ENCODE data around the gene ATAD3C. TPM values are rescaled to one million over a fixed set of nuclear protein-coding genes. Genes with fewer than 3 reads are reported as not detected.
"Not testable (repeated sequence)": the region's sequence is repeated elsewhere in the genome, so short reads cannot be mapped to it uniquely, and the experiment has no call there.

The ATAD3C gene
- polyA plus RNA-seq, 1 donor = 1.7 TPM

GRCh38 chr1:1472053-1472876, 22.8 kb downstream of the ATAD3C start:
- not testable (repeated sequence) for DNase-seq

- not testable (repeated sequence) for DNase-seq
Observed at GRCh38 chr1:1476011-1476410, 26.5 kb downstream of the ATAD3C start.

- no peak for DNase-seq
Observed at GRCh38 chr1:1477206-1477605, 27.7 kb downstream of the ATAD3C start.

- no peak for DNase-seq
Observed at GRCh38 chr1:1479547-1480487, 30.3 kb downstream of the ATAD3C start.

DNA sequence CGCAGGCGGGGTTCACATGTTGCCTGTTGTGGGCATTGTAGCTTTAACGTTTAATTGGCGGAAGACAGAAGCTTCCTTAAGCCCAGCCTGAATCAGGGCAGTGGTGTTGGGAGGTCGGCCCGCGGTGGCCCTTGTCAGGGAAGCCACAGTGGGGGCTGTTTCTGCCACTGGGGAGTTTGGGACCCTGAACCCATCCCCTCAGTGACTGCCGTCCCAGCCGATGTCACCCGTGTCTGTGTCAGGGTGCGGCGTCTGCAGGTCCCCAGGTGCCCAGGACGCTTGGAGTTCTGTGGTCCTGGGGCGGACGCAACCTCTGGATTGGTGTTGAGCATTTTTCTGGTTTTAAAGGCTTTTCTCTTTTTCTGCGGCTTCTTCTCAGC, 31.0 kb downstream of the ATAD3C start:
- DNase-seq = not testable (repeated sequence)

GRCh38 chr1:1481811-1482210, 32.3 kb downstream of the ATAD3C start:
- not testable (repeated sequence) for DNase-seq

DNA sequence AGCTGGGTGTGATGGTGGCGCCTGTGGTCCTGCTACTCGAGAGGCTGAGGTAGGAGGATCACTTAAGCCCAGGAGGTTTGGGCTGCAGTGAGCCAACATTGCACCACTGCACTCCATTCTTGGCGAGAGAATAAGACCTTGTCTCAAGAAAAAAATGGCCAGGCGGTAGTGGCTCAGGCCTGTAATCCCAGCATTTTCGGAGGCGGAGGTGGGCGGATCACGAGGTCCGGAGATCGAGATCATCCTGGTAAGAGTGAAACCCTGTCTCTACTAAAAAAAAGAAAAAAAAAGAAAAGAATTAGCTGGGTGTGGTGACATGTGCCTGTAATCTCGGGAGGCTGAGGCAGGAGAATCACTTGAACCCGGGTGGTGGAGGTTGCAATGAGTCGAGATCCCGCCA, 33.4 kb downstream of the ATAD3C start:
- no peak for DNase-seq

- DNase-seq = no peak
Observed at GRCh38 chr1:1483714-1484113, 34.2 kb downstream of the ATAD3C start.

DNA sequence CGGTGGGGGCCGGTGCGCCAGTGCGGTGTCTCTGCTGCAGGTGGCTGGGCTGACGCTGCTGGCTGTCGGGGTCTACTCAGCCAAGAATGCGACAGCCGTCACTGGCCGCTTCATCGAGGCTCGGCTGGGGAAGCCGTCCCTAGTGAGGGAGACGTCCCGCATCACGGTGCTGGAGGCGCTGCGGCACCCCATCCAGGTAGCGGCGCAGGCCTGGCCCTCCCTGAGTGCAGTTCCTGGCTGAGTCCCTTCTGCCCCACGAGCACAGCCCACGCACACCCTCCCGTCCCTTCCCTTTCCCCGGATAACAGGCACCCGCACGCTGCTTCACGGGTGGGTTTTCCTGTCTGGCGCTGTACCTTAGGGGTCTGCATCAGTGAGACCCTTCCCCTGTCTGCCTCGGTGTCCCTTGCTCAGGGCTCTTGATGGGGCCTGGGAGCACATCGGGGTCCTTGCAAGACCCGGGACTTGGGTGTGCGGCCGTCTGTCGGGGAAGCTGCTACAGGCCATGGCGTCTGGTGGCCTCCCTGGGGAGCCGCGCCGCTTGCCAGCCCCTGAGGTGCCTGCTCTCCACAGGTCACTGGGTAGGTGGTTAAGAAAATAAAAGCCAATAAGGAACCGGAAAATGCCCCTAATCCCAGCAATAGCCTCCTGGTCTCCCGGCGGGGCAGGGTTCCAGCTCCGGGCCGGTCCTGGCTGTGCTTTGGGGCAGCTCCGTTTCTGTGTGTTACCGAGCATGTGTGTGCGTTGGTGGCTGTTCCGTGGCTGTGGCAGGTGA, 35.7 kb downstream of the ATAD3C start:
- DNase-seq = not testable (repeated sequence)

DNA sequence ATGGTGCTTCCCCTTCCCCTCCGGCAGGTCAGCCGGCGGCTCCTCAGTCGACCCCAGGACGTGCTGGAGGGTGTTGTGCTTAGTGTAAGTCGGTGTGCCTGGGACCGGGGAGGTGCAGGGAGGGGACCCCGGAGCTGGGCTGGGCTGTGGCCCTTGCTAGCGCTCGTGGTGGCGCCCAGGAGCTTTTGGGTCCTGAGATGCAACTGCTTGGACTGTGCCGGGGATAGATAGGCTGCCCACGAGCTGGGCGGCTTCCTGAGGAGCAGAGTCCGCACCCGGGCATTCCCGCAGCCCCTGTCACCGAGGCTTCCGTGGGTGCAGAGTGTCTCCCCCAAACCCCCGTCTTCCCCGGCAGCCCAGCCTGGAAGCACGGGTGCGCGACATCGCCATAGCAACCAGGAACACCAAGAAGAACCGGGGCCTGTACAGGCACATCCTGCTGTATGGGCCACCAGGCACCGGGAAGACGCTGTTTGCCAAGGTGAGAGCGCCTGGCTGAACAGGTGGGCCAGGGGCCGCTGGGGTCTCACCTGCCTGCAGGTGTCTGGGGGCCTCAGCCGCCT, 36.3 kb downstream of the ATAD3C start:
- not testable (repeated sequence) for DNase-seq

- DNase-seq = no peak
Observed at GRCh38 chr1:1487701-1488100, 38.2 kb downstream of the ATAD3C start.

- DNase-seq = no peak
Observed at GRCh38 chr1:1489231-1489630, 39.7 kb downstream of the ATAD3C start.

- no peak for DNase-seq
Observed at GRCh38 chr1:1489861-1490260, 40.4 kb downstream of the ATAD3C start.

- no peak for DNase-seq
Observed at GRCh38 chr1:1490633-1491230, 41.2 kb downstream of the ATAD3C start.

- no peak for DNase-seq
Observed at GRCh38 chr1:1491601-1492000, 42.1 kb downstream of the ATAD3C start.

DNA sequence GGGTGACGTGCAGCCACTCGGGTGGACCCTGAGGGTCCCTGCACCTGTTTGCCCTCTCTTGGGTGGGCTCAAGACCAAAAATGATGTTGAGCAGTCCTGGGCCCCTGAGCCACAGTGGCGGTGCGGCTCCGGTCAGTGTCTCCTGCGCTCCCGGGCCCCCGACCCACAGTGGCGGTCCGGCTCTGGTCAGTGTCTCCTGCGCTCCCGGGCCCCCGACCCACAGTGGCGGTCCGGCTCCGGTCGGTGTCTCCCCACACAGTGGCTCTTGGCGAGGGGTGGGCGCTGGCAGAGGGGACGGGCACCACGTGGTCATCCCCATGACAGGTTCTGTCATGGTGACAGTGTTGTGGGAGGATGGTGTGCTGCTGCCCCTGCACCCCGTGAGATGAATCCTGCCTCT, 44.8 kb downstream of the ATAD3C start:
- DNase-seq = not testable (repeated sequence)

DNA sequence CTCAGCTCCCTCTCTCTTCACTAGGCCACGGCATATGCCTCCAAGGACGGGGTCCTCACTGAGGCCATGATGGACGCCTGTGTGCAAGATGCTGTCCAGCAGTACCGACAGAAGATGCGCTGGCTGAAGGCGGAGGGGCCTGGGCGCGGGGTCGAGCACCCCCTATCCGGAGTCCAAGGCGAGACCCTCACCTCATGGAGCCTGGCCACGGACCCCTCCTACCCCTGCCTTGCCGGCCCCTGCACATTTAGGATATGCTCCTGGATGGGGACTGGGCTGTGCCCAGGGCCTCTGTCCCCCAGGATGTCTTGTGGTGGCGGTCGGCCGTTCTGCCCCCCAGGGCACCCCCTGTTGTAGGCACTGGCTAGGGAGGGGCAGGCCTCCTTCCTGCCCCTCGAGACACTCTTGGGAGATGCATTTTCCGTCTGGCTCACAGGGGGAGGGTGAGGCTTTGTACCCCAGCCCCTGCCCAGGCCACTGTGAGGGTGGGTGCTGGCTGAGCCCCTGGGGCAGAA, 46.0 kb downstream of the ATAD3C start:
- not testable (repeated sequence) for DNase-seq

DNA sequence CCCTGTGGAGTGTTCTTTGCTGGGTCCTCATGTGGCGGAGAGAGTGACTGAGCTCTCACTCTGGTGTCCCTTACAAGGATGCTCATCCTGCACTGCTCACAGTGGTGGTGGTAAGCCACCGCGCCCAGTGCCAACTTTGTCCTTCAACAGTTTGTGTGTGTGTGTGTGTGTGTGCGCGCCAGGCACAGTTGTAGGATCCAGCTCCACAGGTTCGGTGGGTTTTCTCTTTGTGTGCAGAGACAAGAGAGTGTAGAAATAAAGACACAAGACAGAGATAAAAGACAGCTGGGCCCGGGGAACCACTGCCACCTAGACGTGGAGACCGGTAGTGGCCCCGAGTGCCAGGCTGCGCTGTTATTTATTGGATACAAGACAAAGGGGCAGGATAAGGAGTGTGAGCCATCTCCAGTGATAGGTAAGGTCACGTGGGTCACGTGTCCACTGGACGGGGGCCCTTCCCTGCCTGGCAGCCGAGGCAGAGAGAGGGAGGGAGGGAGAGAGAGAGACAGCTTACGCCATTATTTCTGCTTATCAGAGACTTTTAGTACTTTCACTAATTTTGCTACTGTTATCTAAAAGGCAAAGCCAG, 55.4 kb downstream of the ATAD3C start:
- peak; percentile 53 for DNase-seq

- peak; percentile 3 for DNase-seq
Observed at GRCh38 chr1:1505366-1505798, 55.9 kb downstream of the ATAD3C start.

GRCh38 chr1:1505801-1506200, 56.3 kb downstream of the ATAD3C start:
- not testable (repeated sequence) for DNase-seq

GRCh38 chr1:1507305-1507704, 57.8 kb downstream of the ATAD3C start:
- DNase-seq = no peak

All from left kidney (tissue), 2 donors.